Muscle layer of colon (tissue), 2 donors: ENCODE measurements around the gene GPD1L.

ENCODE experiments used
- H3K27ac ChIP-seq: one replicate; pipeline ENCODE4 v1.7.0; 2013; ENCODE audit warnings: low read depth, mild to moderate bottlenecking, low read length, moderate library complexity
- H3K27me3 ChIP-seq, 2 donors: one replicate each; pipeline ENCODE4 v1.7.0; 2013; ENCODE audit warnings: low read length in 2 of 2, mild to moderate bottlenecking in 2 of 2; ENCODE audit not compliant: insufficient read depth in 2 of 2, control insufficient read depth in 1 of 2
- H3K36me3 ChIP-seq: one replicate; pipeline ENCODE4 v1.7.0; 2013; ENCODE audit warnings: mild to moderate bottlenecking, low read length; ENCODE audit not compliant: insufficient read depth
- H3K4me1 ChIP-seq: one replicate; pipeline ENCODE4 v1.7.0; 2013; ENCODE audit warnings: mild to moderate bottlenecking, low read length; ENCODE audit not compliant: insufficient read depth
- H3K4me3 ChIP-seq, 2 donors: one replicate each; pipeline ENCODE4 v1.7.0; 2013; ENCODE audit warnings: low read length in 2 of 2, low read depth in 1 of 2, mild to moderate bottlenecking in 1 of 2, moderate library complexity in 1 of 2
- H3K9ac ChIP-seq: one replicate; pipeline ENCODE4 v1.7.0; 2013; ENCODE audit warnings: low read length
- H3K9me3 ChIP-seq: one replicate; pipeline ENCODE4 v1.7.0; 2013; ENCODE audit warnings: mild to moderate bottlenecking, low read length
- donor health status: abdominal sarcoma.
- donor health status: Adenocarcinoma of cecum.

Gene GPD1L

DNA sequence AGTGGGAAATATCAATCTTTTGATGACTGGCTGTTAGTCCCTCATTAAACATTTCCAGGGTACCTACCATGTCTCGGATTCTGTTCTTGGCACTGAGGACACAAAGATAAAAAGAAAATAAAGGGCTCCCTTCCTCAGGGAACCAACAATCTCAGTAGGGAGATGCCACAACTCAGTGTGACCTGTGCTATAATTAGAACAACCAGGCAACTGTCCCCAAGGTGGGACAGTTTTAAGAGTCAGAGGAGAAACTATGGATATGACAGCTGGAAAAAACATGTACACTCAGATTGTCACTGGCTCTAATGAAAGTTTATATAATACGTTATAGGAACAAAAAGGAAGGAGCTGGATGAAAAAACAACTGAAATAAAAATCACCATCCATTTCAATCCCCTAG is 108.8 kb downstream of the GPD1L start:
- peaks cover 4% of the 10 kb centered on the region for H3K9me3 ChIP-seq
- H3K4me1 ChIP-seq, result no peaks in the 10 kb centered on the region

DNA sequence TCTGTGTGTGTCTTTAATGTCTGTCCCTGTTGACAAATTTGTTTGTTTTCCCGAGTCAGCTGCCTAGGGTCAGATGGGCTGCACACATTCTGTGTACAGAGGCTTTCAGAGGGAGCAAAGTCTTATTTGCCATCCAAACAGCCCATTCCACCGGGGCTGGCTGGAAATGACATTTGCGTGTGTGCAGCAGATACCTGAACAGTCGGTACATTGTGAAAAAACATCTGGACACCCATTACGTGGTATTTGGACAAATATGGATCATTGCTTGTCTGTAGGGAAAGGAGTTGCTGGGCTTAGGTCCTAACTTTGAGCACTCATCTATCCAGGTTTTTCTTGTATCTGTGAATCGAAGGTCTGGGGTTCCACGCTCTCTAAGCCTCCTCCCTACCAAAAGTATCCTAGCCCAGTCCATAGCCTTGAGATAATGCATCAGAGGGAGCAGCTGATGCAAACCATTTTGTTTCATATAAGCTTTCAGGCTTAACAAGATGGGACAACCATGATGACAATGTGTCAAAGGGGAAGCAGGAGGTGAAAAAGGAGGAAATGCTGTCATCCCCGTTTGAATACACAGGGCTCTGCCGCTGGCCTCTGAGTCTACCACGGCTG is 109.9 kb downstream of the GPD1L start:
- H3K9ac ChIP-seq, result no peak overlapping the region
- H3K27me3 ChIP-seq, result no peaks in the 10 kb centered on the region
- H3K27ac ChIP-seq, result no peak overlapping the region
- no peak overlapping the region for H3K4me3 ChIP-seq
- H3K4me1 ChIP-seq, result no peaks in the 10 kb centered on the region
- H3K9me3 ChIP-seq, result peaks cover 4% of the 10 kb centered on the region
- no peaks in the 10 kb centered on the region for H3K36me3 ChIP-seq

More for the DNA sequence above, 108.8 kb downstream of the GPD1L start:
- Histone ChIP-seq H3K36me3 (no peaks in the 10 kb centered on the region), H3K4me3 (no peak overlapping the region), H3K27me3 (no peaks in the 10 kb centered on the region), H3K9ac (no peak overlapping the region), H3K27ac (no peak overlapping the region)

GRCh38 chr3:32217339-32217738 is 110.9 kb downstream of the GPD1L start:
- no peaks in the 10 kb centered on the region for H3K27me3 ChIP-seq
- no peak overlapping the region for H3K4me3 ChIP-seq
- no peak overlapping the region for H3K27ac ChIP-seq
- no peaks in the 10 kb centered on the region for H3K36me3 ChIP-seq
- H3K9me3 ChIP-seq, result peaks cover 4% of the 10 kb centered on the region
- no peak overlapping the region for H3K9ac ChIP-seq
- H3K4me1 ChIP-seq, result no peaks in the 10 kb centered on the region
